AG09309 (cell line): ENCODE measurements around the gene IPO11.

Source experiments
- DNase-seq: peaks from one replicate; pipeline ENCODE4 v3.0.0-alpha.2; 2010; ENCODE audit warnings: low read depth
- H3K4me3 ChIP-seq: 2 replicates; pipeline ENCODE4 v1.5.1; 2011; ENCODE audit warnings: mild to moderate bottlenecking, low read depth, low read length, moderate library complexity; ENCODE audit not compliant: control insufficient read depth
- TF ChIP-seq, protein P1 (sequence below): IDR thresholded peaks from 2 replicates; pipeline ENCODE4 v1.5.1; 2011; ENCODE audit warnings: mild to moderate bottlenecking, low read depth, low read length, inconsistent platforms; ENCODE audit not compliant: insufficient read depth, control insufficient read depth; ENCODE audit errors: missing control alignments

IPO11 gene

GRCh38 chr5:62465985-62466925 lies 53.7 kb downstream of the IPO11 start:
- H3K4me3 ChIP-seq = no peak overlapping the region
- TF ChIP-seq, protein P1, sequence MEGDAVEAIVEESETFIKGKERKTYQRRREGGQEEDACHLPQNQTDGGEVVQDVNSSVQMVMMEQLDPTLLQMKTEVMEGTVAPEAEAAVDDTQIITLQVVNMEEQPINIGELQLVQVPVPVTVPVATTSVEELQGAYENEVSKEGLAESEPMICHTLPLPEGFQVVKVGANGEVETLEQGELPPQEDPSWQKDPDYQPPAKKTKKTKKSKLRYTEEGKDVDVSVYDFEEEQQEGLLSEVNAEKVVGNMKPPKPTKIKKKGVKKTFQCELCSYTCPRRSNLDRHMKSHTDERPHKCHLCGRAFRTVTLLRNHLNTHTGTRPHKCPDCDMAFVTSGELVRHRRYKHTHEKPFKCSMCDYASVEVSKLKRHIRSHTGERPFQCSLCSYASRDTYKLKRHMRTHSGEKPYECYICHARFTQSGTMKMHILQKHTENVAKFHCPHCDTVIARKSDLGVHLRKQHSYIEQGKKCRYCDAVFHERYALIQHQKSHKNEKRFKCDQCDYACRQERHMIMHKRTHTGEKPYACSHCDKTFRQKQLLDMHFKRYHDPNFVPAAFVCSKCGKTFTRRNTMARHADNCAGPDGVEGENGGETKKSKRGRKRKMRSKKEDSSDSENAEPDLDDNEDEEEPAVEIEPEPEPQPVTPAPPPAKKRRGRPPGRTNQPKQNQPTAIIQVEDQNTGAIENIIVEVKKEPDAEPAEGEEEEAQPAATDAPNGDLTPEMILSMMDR = no peak
- DNase-seq = no peak

GRCh38 chr5:62473209-62473608 lies 60.6 kb downstream of the IPO11 start:
- TF ChIP-seq, protein P1 = no peak
- no peak overlapping the region for H3K4me3 ChIP-seq
- DNase-seq = no peak

GRCh38 chr5:62475072-62475471 lies 62.5 kb downstream of the IPO11 start:
- DNase-seq = no peak
- TF ChIP-seq, protein P1 = no peak
- H3K4me3 ChIP-seq = no peak overlapping the region

DNA sequence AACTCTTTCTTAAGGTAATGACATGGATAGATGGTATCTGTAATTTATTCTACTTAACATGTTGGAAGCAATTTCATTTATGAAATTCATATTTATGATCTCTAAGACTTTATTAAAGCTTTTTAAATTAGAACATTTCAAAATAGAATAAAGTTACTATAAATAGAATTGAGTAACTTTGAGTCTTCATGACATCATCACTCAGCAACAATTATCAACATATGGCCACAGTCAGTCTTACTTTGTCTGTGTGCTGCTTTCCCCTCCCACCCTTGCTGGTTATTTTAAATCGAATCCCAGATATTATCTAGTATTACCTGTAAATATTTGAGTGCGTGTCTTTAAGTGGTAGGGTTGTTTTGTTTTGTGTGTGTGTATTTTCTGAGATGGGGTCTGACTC lies 65.2 kb downstream of the IPO11 start:
- DNase-seq = no peak
- H3K4me3 ChIP-seq = no peak overlapping the region
- TF ChIP-seq, protein P1 = no peak

GRCh38 chr5:62483556-62483955 lies 71.0 kb downstream of the IPO11 start:
- no peak overlapping the region for H3K4me3 ChIP-seq
- TF ChIP-seq, protein P1 = no peak
- no peak for DNase-seq

DNA sequence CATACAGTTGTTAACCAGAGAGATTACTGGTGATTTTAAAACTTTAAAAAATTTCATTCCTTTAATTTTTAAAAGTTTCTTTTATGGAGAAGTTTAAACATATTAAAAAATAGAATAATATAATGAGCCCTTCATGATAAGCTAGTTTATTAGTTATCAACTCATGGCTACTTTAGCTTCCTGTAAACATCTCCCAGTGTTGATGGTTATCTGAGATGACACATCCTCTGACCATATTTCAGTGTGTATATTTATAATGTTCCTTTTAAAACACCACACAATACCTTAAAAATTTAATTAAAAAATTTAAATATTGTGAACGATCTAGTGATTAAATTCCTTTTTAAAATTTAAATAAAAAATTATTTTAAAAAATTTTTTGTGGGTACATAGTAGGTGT lies 74.1 kb downstream of the IPO11 start:
- TF ChIP-seq, protein P1 = no peak

More for the DNA sequence above, 74.1 kb downstream of the IPO11 start:
- no peak overlapping the region for H3K4me3 ChIP-seq
- no peak for DNase-seq
